ENCODE results near the gene TMCO4.

- TF ChIP-seq CTCF (IDR thresholded peaks at IDR 0.05; ENCODE audit: low read depth, low read length) (no peak), EZH2phosphoT487 (IDR thresholded peaks at IDR 0.05; ENCODE audit: low read depth) (no peak)
Measured at GRCh38 chr1:19635646-19636045, 164.1 kb downstream of the TMCO4 start.
